ENCODE measurements around the gene CMA1.

Gene CMA1

GRCh38 chr14:24514209-24514608, 6.1 kb upstream of the CMA1 start:
- H3K4me3 ChIP-seq (ENCODE audit: low read depth, low read length): no peak overlapping the region
- no peaks in the 10 kb centered on the region for H3K36me3 ChIP-seq (ENCODE audit: control insufficient read depth in 2 of 2, insufficient read depth in 1 of 2, low read length in 2 of 2)
- no peak for TF ChIP-seq ZNF529 (tag by site-specific recombination; IDR thresholded peaks at IDR 0.05; ENCODE audit: insufficient replicate concordance)
- TF ChIP-seq ZNF514 (tag by site-specific recombination; IDR thresholded peaks at IDR 0.05): no peak
- no peak for TF ChIP-seq PRDM6 (tag by site-specific recombination; IDR thresholded peaks at IDR 0.05)
- no peak for TF ChIP-seq ZBTB17 (tag by site-specific recombination; IDR thresholded peaks at IDR 0.05)
- TF ChIP-seq ZNF292 (tag by site-specific recombination; IDR thresholded peaks at IDR 0.05; ENCODE audit: borderline replicate concordance, low read depth): no peak
- ChIA-PET POLR2A (no interaction called here), CTCF (no interaction called here)
- no peaks in the 10 kb centered on the region for H3K4me1 ChIP-seq (ENCODE audit: control insufficient read depth, insufficient read depth, low read length)
- no peaks in the 10 kb centered on the region for H3K9me3 ChIP-seq (ENCODE audit: control insufficient read depth, insufficient read depth, low read depth, low read length)
- H3K27ac ChIP-seq (ENCODE audit: extremely low read depth, low read depth, low read length): no peak overlapping the region

- no peak for TF ChIP-seq ZNF10 (tag by site-specific recombination; IDR thresholded peaks at IDR 0.05)
- TF ChIP-seq REST (tag by site-specific recombination; IDR thresholded peaks at IDR 0.05): peak; percentile 93
- H3K4me3 ChIP-seq (ENCODE audit: low read depth, low read length): no peak overlapping the region
- CTCF ChIA-PET: no interaction called here
- H3K27ac ChIP-seq (ENCODE audit: extremely low read depth, low read depth, low read length): no peak overlapping the region
- no peaks in the 10 kb centered on the region for H3K4me1 ChIP-seq (ENCODE audit: control insufficient read depth, insufficient read depth, low read length)
- no peaks in the 10 kb centered on the region for H3K9me3 ChIP-seq (ENCODE audit: control insufficient read depth, insufficient read depth, low read depth, low read length)
- no peaks in the 10 kb centered on the region for H3K36me3 ChIP-seq (ENCODE audit: control insufficient read depth in 2 of 2, insufficient read depth in 1 of 2, low read length in 2 of 2)
- POLR2A ChIA-PET: no interaction called here
These were observed 4.9 kb upstream of the CMA1 start for GRCh38 chr14:24513009-24513408.

- Histone ChIP-seq H3K36me3 (ENCODE audit: control insufficient read depth in 2 of 2, insufficient read depth in 1 of 2, low read length in 2 of 2) (no peaks in the 10 kb centered on the region), H3K4me3 (ENCODE audit: low read depth, low read length) (no peak overlapping the region), H3K9me3 (ENCODE audit: control insufficient read depth, insufficient read depth, low read depth, low read length) (no peaks in the 10 kb centered on the region), H3K27ac (ENCODE audit: extremely low read depth, low read depth, low read length) (no peak overlapping the region), H3K4me1 (ENCODE audit: control insufficient read depth, insufficient read depth, low read length) (no peaks in the 10 kb centered on the region)
- CTCF ChIA-PET: interaction anchor here (0.6 to 1.3 kb wide), 2 partner anchors 25 to 173 kb away, joined by 3 read pairs; no protein-coding TSS in a partner anchor
- TF ChIP-seq ZNF501 (tag by site-specific recombination; IDR thresholded peaks at IDR 0.05) (no peak), ZNF140 (tag by site-specific recombination; IDR thresholded peaks at IDR 0.05) (no peak), ZNF600 (tag by site-specific recombination; IDR thresholded peaks at IDR 0.05) (no peak), ZNF670 (tag by site-specific recombination; IDR thresholded peaks at IDR 0.05; ENCODE audit: low read depth) (no peak), SCRT1 (tag by site-specific recombination; IDR thresholded peaks at IDR 0.05; ENCODE audit: borderline replicate concordance) (no peak), ZNF48 (tag by site-specific recombination; IDR thresholded peaks at IDR 0.05) (no peak)
- POLR2A ChIA-PET: no interaction called here
These were observed 1.6 kb downstream of the CMA1 start for GRCh38 chr14:24506443-24506842.

- ChIA-PET CTCF (interaction anchor here (0.7 kb wide), 1 partner anchor 196 kb away, joined by 5 read pairs; no protein-coding TSS in a partner anchor), POLR2A (no interaction called here)
- Histone ChIP-seq H3K36me3 (ENCODE audit: control insufficient read depth in 2 of 2, insufficient read depth in 1 of 2, low read length in 2 of 2) (no peaks in the 10 kb centered on the region), H3K4me3 (ENCODE audit: low read depth, low read length) (no peak overlapping the region), H3K27ac (ENCODE audit: extremely low read depth, low read depth, low read length) (no peak overlapping the region), H3K9me3 (ENCODE audit: control insufficient read depth, insufficient read depth, low read depth, low read length) (no peaks in the 10 kb centered on the region), H3K4me1 (ENCODE audit: control insufficient read depth, insufficient read depth, low read length) (no peaks in the 10 kb centered on the region)
- no peak for TF ChIP-seq ZNF18 (tag by site-specific recombination; IDR thresholded peaks at IDR 0.05)
- TF ChIP-seq HOXC10 (CRISPR knock-in tag; IDR thresholded peaks at IDR 0.05): no peak
- TF ChIP-seq KLF16 (tag by site-specific recombination; IDR thresholded peaks at IDR 0.05): no peak
- TF ChIP-seq KLF8 (tag by site-specific recombination; IDR thresholded peaks at IDR 0.05): no peak
- TF ChIP-seq KLF1 (tag by site-specific recombination; IDR thresholded peaks at IDR 0.05): no peak
- no peak for TF ChIP-seq BCL11B (tag by site-specific recombination; IDR thresholded peaks at IDR 0.05; ENCODE audit: low read depth)
- no peak for TF ChIP-seq SCRT2 (tag by site-specific recombination; IDR thresholded peaks at IDR 0.05)
- no peak for TF ChIP-seq REPIN1 (tag by site-specific recombination; IDR thresholded peaks at IDR 0.05; ENCODE audit: low read depth)
- TF ChIP-seq ZNF449 (tag by site-specific recombination; IDR thresholded peaks at IDR 0.05): no peak
These were observed 3.6 kb downstream of the CMA1 start for GRCh38 chr14:24504425-24504950.

Data from HEK293 (cell line).